Endometrium (tissue), 2 donors: ENCODE data around the gene FAM43B.

Experiments used
- FAIRE-seq: peaks from 2 replicates; lab custom pipeline; 2012; peaks lifted over from hg19 to GRCh38; lab: Jason Lieb, UNC
- donor health status: control.
- donor health status: control.

The FAM43B gene

GRCh38 chr1:20593756-20594155 is 41.4 kb downstream of the FAM43B start:
- no peak for FAIRE-seq

- FAIRE-seq, result no peak
Observed at GRCh38 chr1:20594746-20595145, 42.4 kb downstream of the FAM43B start.

GRCh38 chr1:20596106-20596505 is 43.7 kb downstream of the FAM43B start:
- no peak for FAIRE-seq

GRCh38 chr1:20597650-20598049 is 45.3 kb downstream of the FAM43B start:
- FAIRE-seq, result no peak

- no peak for FAIRE-seq
Observed at GRCh38 chr1:20600156-20600555, 47.8 kb downstream of the FAM43B start.

GRCh38 chr1:20601129-20601825 is 48.9 kb downstream of the FAM43B start:
- FAIRE-seq, result no peak

GRCh38 chr1:20602851-20603450 is 50.6 kb downstream of the FAM43B start:
- no peak for FAIRE-seq

GRCh38 chr1:20603504-20604464 is 51.4 kb downstream of the FAM43B start:
- no peak for FAIRE-seq
